GM23338 (cell line): Measurements from ENCODE around the gene NIFK.

Experiments
- EZH2 ChIP-seq: fragments of 200-600 bp; sonication (generic); IDR thresholded peaks from one replicate; pipeline ENCODE4 v1.8.0; 2017; ENCODE audit warnings: antibody characterized with exemption, mild to moderate bottlenecking, low read depth; ENCODE audit not compliant: unreplicated experiment
- EZH2phosphoT487 ChIP-seq: fragments of 200-600 bp; sonication (generic); IDR thresholded peaks from one replicate; pipeline ENCODE4 v1.8.1; 2018; ENCODE audit warnings: antibody characterized with exemption; ENCODE audit not compliant: unreplicated experiment
- JUNB ChIP-seq: IDR thresholded peaks from one replicate; pipeline ENCODE4 v1.6.1; 2016; ENCODE audit warnings: antibody characterized with exemption; ENCODE audit not compliant: unreplicated experiment
- NANOG ChIP-seq: IDR thresholded peaks from 2 replicates; pipeline ENCODE4 v1.6.1; 2016; ENCODE audit warnings: antibody characterized with exemption, borderline replicate concordance
- POLR2AphosphoS5 ChIP-seq: IDR thresholded peaks from 2 replicates; pipeline ENCODE4 v1.6.1; 2016; ENCODE audit warnings: antibody characterized with exemption, low read depth
- REST ChIP-seq: IDR thresholded peaks from one replicate; pipeline ENCODE4 v1.6.1; 2018; ENCODE audit warnings: antibody characterized with exemption; ENCODE audit not compliant: unreplicated experiment
- TF ChIP-seq, protein P1 (sequence below), 2 experiments: fragments of 200-600 bp in 1 of 2; sonication (generic) in 1 of 2; conservative IDR thresholded peaks; 2 replicates each; pipeline versions ENCODE4 v1.5.1 to v1.6.1; 2016 to 2017; ENCODE audit warnings: antibody characterized with exemption in 2 of 2, low read depth in 2 of 2, mild to moderate bottlenecking in 2 of 2, moderate library complexity in 1 of 2

DNA sequence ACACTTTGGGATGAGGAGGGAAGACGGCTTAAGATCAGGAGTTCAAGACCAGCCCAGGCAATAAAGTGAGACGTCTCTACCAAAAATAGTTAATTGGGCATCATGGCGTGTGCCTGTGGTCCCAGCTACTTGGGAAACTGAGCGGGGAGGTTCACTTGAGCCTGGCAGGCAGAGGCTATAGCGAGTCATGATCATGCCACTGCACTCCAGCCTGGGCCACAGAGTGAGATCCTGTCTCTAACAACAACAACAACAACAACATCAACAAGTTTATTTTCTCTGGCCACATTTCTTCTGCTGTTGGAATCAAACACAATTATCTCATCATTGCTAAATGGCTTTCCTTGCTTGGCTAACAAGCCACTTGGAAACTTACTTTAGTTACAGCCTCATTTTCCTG, 13.4 kb downstream of the NIFK start:
- TF ChIP-seq, protein P1, sequence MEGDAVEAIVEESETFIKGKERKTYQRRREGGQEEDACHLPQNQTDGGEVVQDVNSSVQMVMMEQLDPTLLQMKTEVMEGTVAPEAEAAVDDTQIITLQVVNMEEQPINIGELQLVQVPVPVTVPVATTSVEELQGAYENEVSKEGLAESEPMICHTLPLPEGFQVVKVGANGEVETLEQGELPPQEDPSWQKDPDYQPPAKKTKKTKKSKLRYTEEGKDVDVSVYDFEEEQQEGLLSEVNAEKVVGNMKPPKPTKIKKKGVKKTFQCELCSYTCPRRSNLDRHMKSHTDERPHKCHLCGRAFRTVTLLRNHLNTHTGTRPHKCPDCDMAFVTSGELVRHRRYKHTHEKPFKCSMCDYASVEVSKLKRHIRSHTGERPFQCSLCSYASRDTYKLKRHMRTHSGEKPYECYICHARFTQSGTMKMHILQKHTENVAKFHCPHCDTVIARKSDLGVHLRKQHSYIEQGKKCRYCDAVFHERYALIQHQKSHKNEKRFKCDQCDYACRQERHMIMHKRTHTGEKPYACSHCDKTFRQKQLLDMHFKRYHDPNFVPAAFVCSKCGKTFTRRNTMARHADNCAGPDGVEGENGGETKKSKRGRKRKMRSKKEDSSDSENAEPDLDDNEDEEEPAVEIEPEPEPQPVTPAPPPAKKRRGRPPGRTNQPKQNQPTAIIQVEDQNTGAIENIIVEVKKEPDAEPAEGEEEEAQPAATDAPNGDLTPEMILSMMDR (conservative IDR thresholded peaks at IDR 0.05; ENCODE audit: low read depth in 2 of 2) = no peak
- TF ChIP-seq REST (no peak), EZH2 (no peak), POLR2AphosphoS5 (no peak), EZH2phosphoT487 (no peak), NANOG (no peak), JUNB (no peak)
